GM19043 (cell line): ENCODE measurements around the gene KCNJ6.
"Not testable (repeated sequence)": the region's sequence is repeated elsewhere in the genome, so short reads cannot be mapped to it uniquely, and the experiment has no call there.

Source experiments
- ATAC-seq: cut with Tn5 transposase; IDR thresholded peaks from one replicate; pipeline ENCODE4 v1.9.1; 2021; ENCODE audit warnings: low read depth; ENCODE audit not compliant: unreplicated experiment

Gene KCNJ6

DNA sequence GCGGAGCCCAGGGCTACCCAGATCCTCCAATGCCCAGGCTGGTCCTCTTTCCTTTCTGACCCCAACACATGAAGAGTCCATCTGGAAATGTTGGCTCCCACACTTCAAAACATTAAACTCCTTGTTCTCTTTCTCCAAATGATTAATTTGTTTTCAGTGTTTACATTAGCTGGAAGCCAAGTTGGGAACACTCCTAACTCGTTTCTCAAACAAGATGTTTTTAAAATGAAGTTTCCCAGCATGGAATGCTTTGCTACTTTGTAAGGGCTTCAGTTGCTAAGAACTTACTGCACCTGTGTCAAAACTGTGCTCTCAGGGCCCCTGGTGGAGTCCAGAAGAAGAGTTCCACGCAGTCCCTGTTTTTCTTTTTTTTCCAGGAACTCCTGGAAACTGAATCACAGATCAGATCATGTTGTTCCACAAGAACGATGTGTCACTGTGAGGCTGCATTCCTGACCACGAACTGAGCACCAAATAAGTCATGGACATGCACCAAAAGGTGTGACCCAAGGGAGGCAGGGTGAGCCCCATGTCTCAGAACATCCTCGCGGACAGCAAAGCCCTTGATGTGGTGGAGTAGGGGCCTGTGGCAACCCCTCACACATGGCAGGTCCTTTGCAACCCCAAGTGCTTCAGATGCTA lies 257.3 kb downstream of the KCNJ6 start:
- no peak for ATAC-seq

DNA sequence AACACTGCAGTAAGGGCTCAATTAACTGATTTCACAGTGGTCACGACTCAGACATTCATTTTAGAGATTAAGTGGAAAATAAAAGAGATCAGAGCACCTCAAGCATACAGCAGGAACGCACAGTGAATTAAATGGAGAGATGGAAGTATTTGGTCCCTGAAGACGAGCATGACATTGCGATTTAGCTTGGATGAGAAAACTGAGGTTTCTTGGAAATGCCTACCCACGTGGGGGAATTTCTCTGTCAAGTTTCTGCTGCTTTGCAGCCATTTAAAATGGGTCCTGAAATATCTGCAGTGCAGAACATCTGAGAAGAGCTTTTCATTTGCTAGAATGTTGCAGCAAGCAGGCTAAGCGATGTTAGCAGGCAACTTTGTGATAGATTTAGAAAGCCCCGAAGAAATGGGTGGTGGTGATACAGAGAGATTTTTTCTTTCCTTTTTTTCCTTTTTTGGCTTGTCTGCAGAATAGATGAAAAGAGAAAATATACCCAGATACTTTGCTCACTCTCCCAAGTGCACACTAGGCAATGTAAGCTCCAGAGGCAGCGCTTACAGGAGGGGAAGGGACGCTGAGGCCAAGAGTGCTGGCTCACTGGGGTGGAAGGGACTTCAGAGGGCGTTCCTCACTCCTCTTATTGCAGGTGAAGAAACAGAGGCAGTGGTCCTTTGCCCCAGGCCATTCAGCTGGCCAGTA lies 258.0 kb downstream of the KCNJ6 start:
- no peak for ATAC-seq

DNA sequence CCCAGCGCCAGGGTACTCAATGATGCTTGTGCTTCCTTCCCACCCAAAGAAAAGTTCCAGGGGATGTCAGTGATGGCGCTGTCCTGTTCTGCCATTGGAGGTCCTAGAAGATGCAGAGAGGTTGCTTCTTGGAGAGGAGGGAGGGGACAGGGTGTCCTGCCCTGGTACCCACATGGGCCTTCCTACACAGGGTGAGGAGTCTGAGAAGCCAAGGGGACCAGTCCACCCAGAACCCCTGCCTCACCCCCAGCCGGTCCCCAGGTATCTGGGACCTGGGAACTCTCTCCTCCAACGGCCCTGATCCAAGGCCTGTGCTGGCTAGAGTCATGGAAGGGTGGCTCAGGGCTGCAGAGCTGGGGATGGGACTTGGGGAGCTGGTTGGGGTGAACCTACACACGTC lies 259.4 kb downstream of the KCNJ6 start:
- ATAC-seq, result no peak

DNA sequence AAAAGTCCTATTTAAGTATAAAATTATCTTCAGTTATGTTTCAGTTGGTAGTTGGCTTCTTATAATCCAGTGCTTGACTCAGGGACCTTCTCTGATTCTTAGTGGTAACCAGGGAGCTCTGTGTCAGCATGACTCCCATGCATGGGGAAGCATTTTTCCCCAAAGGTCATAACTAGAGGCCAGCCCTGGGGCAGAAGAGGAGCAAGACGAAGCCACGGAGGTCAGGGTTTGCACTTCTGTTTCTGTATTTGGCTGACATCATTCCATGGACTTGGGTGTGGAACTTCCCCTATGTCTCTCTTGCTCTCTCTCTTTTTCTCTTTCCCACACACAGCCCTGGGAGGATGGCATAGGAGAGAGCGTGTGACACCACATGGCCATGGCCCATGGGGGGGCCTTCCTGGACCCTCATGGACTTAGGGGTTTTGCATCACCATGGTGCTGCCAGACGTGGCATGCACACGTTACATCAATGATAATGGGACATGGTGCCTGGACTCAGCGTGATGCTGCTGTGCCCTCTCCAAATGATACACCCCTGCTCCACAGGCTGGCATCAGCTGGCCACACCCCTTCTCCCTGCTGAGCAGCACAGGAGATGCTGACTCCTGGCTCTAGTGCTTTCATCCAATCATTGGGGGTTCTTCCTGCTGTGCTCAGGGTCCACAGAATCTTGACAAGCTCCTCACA lies 260.5 kb downstream of the KCNJ6 start:
- no peak for ATAC-seq

DNA sequence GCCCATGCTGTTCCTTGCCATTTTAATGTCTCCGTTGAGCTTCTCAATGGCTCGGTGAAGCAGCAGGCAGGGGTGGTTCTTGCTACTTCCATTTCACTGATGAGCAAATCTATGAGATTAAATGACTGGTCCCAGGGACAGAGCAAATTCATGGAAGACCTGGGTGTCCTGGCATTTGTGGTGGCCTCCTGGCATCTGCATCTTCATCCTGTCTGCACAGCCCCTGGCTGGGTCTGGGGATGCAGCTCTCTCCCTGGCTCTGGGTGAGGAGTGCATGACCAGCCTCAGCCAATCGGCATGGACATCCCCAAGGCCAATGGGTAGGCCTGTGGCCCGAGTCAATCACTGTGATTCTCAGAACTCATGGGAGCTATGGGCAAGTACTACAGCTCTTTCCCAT lies 261.7 kb downstream of the KCNJ6 start:
- ATAC-seq, result no peak

DNA sequence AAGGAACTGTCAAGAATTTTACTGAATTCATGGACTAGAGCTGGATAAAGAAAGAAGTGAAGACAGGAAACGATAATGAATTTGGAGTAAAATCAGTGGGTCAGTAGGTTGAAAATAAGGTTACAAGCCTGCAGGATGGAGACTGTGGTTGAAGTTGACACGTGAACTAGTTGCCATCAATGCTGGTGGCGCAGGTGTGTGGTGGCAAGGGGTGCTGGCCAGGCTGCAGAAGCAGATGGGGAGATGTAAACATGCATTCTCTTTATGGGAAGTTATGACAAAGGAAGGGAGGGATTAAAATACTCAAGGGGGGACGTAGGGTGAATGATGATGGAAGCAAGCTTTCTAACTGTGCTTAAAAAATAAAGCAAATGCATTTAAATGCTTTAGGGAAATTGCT lies 263.1 kb downstream of the KCNJ6 start:
- ATAC-seq, result no peak

DNA sequence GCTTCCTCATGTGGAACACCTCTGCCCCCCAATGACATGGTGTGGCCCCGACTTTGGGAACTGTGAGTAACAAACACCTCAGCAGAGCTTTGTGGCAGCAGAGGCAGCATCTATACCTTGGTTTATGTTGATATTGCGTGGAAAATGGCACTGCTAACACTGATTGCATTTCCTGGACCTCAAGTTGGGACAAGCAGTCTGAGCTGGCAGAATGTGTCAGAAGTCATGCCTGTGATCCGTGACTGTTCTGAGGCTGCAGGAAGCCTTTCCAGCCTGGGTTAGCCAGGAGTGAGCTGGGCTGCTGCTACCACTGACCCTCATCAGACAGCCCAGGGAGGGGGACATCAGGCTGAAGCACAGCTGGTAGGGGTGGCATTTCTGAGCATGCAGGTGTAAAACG lies 268.5 kb downstream of the KCNJ6 start:
- ATAC-seq, result no peak

DNA sequence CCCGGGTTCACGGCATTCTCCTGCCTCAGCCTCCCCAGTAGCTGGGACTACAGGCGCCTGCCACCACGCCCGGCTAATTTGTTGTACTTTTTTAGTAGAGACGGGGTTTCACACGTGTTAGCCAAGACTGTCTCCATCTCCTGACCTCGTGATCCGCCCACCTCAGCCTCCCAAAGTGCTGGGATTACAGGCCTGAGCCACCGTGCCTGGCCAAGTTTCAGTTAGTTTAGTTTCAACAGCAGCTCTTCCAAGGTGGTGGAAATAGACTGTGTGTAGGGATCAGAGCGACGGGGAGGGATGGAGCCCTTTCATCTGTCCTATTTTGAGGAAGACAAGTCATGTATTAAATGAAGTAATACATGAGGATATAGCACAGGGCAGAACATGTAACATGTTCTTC lies 269.5 kb downstream of the KCNJ6 start:
- not testable (repeated sequence) for ATAC-seq

DNA sequence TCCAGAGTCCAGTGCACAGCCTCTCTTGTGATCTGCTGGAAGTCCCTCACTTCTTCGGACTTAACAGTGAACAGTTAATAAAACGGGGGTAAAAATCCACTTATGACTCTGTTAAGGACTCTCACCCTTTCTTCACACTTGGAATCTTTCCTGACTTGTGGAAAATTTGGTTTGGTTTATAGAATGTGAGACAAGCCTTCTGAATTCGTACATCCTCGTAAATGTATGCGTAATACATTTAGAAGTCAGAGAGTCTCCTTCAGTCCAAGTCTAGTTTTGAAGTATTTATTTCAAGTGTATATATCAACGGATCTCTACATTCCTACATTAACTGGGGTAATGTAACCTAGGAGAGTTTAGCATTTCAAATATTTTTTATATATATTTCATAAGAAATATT lies 270.4 kb downstream of the KCNJ6 start:
- no peak for ATAC-seq

DNA sequence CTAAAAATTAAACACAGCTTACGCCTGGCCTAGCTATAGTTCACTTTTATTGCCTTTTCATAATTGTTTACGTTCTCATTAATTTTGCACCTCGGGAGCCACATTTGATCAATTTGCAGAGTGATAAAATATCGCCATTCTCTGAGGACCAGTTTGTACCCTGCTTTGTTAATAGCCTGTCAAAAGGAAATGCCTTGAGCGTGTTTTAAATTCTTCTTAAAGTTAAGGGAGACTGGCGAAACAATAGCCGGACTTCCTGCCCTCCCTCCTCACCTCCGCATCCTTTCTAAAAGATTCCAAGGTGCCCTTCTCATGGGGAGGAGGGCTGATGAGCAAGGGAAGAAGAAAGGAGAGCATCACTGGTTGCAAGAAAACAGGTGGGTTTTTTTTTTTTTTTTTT lies 271.6 kb downstream of the KCNJ6 start:
- no peak for ATAC-seq

DNA sequence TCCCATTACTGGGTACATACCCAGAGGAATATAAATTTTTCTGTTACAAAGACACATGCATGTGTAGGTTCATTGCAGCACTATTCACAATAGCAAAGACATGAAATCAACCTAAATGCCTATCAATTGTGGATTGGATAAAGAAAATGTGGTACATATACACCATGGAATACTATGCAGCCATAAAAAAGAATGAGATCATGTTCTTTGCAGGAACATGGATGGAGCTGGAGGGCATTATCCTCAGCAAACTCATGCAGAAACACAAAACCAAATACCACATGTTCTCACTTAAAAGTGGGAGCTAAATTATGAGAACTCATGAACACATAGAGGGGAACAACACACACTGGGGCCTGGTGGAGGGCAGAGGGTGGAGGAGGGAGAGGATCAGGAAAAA lies 272.4 kb downstream of the KCNJ6 start:
- ATAC-seq, result not testable (repeated sequence)

DNA sequence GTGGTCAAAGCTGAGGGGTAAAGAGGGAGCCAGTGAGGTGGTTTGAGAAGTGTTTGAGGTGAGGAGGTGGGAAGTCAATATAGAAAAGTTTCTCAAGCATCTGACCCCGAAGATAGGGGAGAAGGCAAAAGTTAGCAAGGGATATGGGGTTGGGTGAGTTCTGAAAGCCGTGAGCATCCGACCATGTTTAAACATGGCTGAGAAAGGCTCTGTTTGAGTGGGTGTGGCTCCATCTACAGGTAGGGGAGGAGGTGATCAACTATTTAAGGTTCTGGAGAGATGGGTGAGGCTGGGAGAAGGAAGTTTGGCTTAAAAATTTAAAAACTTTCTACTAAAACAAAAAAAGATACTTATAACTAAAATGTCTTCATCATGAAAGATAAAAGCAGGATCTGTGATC lies 273.8 kb downstream of the KCNJ6 start:
- no peak for ATAC-seq

DNA sequence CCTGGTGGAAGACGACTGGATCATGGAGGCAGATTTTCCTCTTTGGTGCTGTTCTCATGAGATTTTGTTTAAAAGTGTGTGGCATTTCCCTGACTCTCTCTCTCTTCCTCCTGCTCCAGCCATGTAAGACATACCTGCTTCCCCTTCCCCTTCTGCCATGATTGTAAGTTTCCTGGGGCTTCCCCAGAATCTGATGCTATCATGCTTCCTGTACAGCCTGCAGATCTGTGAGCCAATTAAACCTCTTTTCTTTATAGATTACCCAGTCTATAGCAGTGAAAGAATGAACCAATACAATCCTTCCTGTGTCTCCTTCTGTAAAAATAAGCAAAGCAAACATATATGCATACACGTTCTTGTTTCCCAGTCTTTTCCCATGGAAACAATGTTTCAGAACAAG lies 276.5 kb downstream of the KCNJ6 start:
- ATAC-seq, result no peak

DNA sequence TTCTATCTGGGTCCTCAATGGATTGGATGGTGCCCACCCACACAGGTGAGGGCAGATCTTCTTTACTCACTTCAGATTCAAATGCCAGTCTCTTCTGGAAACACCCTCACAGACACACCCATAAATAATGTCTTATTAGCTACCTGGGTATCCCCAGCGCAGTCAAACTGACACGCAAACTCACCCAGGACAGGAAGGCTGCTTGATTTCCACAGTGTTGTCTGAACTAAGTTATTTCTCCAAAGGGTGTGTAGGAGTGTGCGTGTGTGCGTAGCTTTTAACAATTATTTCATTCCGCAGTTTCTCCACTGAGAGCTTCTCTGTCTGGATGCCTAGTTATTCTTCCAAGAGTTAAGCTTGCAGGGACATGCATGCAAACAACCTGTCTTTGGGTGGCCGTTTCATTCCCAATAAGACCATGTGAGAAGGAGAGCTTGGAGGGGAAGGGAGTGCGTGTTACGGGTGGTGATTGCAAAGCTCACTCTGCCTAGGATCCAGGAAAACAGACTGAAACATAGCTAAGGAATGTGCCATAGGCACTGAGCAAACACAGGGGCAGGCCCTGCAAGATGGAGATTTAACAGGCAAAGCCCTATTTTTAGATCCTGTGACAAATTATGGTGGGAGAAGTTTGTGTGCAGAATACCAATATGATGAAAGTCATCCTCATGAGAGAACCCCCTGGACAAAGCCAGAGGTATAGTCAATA lies 280.0 kb downstream of the KCNJ6 start:
- no peak for ATAC-seq

DNA sequence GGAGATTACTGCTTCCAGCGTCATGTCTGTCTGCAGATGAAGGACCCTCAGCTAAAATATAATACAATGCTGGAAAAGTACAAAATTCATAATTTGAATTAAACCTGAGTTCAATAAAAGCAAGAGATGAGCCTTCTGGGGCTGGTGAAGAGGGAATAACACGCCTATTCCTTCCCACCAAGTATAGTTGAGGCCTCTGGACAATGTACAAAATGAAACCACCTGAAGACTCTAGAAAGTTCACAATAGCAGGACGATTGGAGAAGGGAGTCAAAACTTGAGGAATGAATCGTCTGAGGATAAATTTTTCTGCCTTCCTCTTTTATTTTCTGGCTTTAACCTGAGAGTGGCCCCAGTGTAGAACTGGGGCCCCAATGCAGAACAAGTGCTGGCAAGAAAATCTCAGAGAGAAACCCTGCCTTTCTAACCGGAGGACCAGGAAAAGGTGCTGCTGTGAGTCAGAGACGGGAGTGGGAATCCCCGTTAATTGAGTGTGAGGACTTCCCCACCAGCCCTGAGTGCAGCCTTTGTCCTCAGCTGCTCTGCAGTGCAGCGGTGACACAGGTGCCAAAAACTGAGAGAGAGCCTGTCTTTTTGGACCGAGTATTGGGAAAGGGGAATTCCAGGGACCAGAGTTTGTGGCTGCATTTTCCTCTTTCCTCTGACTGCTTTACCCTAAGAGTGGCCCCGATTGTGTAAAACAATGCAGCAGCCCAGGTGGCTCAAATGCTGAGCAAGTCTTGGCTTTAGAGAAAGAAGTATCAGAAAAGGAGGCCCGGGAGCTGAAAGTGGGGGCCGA lies 284.7 kb downstream of the KCNJ6 start:
- ATAC-seq, result no peak

DNA sequence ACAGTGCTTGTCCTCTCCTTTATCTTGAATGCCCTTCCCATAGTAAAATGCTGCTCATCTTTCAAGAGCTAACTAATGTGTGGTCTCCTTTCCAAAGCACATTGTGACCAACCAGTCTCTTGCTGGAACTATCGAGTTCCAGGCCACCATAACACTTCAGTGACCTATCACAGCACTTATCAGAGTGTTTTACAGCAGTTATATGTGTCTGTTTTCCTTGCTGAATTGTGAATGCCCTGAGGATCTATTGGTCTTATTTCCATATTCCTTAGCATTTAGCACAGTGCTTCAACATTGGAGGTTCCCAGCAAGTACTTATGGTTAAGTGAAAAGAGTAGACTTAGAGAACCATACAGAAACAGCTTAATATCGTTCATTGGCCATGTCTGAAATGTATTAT lies 285.4 kb downstream of the KCNJ6 start:
- ATAC-seq, result no peak

DNA sequence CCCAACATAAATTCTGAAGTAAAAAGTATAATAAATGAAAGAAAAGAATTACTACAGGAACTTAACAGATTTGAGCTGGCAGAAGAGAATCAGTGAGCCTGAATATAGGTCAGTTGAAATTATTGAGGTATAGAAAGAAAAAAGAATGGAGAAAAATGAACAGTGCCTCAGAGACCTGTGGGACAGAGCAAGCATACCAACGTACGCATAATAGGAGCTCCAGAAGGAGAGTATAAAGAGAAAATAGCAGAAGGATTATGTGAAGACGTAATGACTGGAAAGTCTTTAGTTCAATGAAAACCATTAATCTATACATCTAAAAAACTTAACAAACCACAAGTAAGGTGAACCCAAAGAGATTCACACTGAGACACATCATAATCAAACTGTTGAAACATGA lies 287.9 kb downstream of the KCNJ6 start:
- no peak for ATAC-seq

DNA sequence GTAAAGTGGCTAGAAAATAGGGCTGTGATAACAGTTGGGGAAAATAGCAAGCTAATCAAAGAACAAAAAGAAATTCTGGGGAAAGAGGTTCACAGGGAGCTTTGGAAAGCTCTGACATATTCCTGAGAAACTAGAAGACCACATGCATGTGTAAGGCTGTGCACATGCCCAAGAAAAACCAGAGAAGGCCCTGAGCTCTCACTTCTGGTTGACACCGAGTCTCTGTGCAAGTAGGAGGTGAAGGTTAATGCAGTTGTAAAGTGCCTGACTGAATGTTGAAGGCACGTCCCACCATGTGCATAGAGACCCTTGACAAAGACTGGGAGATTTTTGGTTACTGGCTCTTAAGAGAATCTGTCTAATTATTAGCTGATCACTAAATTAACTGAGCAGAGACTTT lies 288.7 kb downstream of the KCNJ6 start:
- no peak for ATAC-seq

DNA sequence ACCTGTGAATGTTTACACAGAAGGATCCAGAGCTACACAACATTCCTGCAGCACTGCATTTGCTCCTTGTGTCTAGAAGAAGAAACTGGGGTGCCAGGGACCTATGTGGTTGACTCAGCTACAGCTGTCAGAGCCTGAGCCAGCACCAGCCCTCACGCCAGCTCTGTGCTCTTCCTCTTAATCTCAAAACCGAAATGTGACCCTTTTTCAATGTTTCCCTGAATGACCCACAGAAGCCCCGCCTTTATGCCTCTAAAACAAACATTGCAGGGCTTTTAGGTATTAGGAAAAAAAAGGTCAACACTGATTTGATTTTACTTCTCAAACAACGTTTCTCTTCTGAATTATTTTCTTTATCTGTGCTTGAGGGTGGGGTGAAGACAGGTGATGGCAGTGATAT lies 289.2 kb downstream of the KCNJ6 start:
- no peak for ATAC-seq

DNA sequence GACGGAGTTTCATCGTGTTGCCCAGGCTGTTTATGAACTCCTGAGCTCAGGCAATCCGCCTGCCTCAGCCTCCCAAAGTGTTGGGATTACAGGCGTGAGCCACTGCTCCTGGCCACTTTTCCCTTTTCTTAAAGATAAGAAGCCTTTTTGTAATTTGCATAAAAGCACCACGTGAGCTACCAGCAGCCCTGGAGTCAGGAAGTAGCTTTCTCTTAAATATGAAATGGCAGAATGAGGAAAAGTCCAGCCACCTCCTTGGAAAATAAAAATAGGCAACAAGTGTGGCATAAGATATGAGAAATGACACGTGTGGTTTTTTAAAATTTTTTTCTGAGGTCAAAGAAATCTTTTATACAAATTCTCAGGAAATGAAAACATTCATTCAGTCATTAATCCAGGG lies 289.9 kb downstream of the KCNJ6 start:
- ATAC-seq, result no peak

DNA sequence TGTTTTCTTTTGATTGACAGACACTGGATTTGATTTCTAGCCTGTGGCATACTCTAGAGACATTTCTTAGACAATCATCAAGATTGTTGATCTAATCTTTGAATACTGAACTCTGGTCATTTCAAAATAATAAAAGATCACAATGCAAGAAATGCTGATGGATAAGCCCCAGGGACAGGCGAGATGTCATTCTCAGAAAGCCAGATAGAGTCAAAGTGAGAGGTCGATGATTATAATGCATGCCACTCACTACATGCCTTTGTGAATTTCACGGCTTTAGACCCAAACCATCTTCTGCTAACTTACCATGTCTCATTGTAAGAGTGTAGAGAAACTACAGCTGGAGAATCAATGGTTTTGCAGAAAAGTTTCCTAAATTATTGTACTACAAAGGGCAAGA lies 292.6 kb downstream of the KCNJ6 start:
- no peak for ATAC-seq
